Hippocampal formation (tissue), 2 donors: ENCODE measurements around the gene STK25.

ENCODE experiments used
- DNase-seq, 2 donors: peaks; one replicate each; lab custom pipeline; 2025; lab: John Stamatoyannopoulos, UW

The STK25 gene

DNA sequence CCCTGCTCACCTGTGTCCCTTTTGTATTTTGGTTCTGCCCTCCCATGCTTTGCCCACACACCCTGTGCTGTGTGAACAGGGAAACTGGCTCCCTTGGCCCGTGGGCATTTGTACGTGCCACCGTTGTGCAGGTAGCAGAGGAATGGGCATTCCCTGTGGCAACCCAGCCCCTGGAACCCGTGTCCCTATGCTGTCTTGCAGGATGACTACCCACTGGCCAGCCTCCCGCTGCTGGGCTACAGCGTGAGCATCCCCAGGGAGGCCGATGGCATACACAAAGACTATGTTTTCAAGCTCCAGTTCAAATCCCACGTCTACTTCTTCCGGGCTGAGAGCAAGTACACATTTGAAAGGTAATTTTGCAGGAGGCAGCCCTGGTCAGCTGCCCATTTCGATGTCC lies 15.3 kb downstream of the STK25 start:
- DNase-seq, result no peak

- DNase-seq, result no peak
These were observed 16.2 kb downstream of the STK25 start for GRCh38 chr2:241492174-241492565.

DNA sequence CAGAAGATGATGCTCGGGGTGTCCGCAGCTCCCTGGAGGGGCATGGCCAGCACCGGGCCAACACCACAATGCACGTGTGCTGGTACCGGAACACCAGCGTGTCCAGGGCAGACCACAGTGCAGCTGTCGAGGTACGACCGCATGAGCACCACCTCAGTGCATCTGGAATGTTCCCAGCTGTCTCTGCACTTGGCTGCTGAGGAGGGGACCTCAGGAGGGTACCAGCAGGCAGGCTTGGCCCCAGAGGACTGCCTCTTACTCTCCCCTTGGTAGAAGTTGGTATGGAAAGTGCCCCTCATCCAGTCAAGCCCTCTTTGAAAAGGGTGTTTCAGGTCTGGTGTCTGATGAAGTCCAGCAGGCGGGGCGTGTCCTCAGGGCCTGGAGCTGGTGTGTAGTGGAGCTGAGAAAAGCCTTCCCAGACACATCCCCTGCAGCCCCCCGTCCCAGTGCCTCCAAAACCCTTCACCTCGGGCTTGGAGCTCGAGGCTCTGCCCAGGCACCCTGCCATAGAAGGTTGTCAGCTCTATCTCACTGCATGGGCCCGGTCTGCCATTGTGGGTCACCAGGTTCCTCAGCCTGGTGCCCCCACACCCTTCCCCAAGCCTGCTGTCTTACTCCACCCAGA lies 16.7 kb downstream of the STK25 start:
- DNase-seq, result no peak

DNA sequence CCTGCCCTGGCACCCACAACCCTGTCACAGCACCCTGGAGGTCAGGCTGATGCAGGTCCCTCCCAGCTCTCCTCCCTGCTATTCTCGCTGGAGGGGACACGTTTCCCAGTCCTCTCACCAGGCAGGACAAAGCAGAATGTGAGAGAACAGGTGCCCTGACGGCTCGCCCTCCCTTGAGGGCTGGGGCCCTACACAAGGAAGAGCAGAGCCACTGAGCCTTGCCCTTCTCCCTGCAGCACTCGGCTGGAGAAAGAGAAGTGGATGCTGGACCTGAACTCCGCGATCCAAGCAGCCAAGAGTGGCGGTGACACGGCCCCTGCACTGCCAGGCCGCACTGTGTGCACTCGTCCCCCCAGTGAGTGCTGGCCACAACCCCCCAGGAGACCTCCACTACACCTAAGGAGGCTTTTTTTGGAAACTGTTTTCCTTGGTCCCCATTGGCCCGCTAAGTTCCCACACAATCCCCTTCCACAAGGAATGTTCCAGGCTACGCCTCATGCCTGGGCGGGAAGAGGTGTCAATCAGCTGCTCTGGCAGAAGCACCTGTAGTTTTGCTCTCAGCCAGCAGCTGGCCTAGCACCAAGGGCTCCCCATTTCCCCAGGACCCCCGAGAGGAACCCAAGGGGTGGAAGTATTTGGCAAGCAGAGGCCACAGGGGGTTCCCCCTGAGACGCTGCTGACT lies 17.4 kb downstream of the STK25 start:
- DNase-seq, result no peak

- DNase-seq, result no peak
These were observed 18.4 kb downstream of the STK25 start for GRCh38 chr2:241489733-241490680.

DNA sequence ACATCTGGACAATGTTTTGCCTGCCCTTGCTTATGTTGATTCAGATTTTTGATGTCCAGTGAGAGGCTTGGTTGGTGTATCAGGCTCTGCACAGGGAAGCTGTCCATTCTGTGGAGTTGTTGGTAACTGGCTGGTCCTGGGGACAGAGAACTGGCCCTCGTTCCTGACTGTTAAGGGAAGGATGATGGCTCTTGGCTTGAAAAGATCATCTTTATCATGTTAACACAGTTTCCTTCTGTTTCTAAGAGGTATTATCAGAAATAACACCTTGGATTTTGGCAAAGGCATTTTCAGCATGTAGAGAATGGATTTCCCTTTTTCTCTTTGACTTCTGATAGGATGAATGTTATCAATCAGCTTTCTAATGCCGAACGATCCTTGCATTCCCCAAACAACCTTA lies 19.3 kb downstream of the STK25 start:
- DNase-seq, result no peak

- no peak for DNase-seq
These were observed 23.0 kb downstream of the STK25 start for GRCh38 chr2:241485172-241485911.

GRCh38 chr2:241483305-241483704 lies 25.1 kb downstream of the STK25 start:
- no peak for DNase-seq

- DNase-seq, result no peak
These were observed 26.0 kb downstream of the STK25 start for GRCh38 chr2:241482126-241482955.

- no peak for DNase-seq
These were observed 26.7 kb downstream of the STK25 start for GRCh38 chr2:241481687-241482086.

GRCh38 chr2:241479026-241479898 lies 29.1 kb downstream of the STK25 start:
- no peak for DNase-seq

GRCh38 chr2:241478166-241478565 lies 30.2 kb downstream of the STK25 start:
- no peak for DNase-seq

DNA sequence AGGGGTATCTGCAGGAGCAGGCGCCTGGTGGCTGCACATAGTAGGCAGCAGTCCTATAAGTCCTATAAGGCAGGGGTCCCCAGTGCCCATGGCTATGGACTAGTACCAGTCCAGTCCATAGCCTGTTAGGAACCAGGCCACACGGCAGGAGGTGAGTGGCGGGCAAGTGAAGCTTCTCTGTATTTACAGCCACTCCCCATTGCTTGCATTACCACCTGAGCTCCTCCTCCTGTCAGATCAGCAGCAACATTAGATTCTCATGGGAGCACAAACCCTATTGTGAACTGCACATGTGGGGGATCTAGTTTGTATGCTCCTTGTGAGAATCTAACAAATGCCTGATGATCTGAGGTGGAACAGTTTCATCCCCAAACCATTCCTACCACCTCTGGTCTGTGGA lies 33.1 kb downstream of the STK25 start:
- no peak for DNase-seq

DNA sequence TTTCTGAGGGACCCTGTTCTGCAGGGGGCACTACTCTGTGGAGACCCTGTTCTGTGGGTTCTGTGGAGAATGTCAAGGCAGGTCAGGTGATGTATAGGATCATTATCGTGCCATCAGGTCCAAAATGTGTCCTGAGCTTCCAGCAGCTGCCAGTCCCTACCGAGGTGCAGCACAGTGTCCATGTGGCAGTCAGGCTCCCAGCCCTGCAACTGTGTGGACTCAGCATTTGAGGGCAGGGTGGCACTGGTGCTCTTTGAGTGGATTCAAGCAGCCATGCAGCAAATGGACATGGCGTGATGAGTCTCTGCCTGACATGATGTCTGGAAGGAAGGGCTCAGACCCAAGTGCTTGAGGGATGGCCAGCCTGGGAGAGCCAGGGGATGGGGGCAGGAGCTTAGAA lies 35.0 kb downstream of the STK25 start:
- DNase-seq, result no peak

GRCh38 chr2:241469746-241470145 lies 38.6 kb downstream of the STK25 start:
- no peak for DNase-seq

GRCh38 chr2:241468476-241468781 lies 40.0 kb downstream of the STK25 start:
- no peak for DNase-seq

GRCh38 chr2:241467777-241468475 lies 40.5 kb downstream of the STK25 start:
- DNase-seq, result no peak

DNA sequence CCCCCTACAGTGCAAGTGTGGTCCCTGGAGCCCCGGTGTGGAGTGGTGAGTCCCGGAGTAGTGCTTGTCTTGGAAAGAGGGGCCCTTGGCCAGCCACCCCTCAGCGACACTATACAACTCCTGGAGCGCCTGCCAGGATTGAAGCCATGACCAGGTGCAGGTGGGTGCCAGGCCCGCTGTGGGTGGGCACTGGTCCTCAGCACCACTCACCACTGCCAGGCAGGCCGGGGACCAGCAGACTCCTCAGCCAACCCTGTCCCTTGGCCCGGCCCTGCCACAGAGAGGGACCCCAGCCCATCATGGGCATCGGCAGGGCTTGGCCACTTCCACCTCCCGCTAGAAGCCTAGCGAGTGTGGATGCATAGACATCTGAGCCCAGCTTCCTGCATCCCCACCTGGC lies 42.2 kb downstream of the STK25 start:
- DNase-seq, result no peak

GRCh38 chr2:241465543-241465942 lies 42.8 kb downstream of the STK25 start:
- no peak for DNase-seq
